Adipocyte (in vitro differentiated cells): Measurements from ENCODE around the gene BAHD1.

Experiments
- DNase-seq: peaks from one replicate; pipeline ENCODE4 v3.0.0-alpha.2; 2015; ENCODE audit warnings: low read depth
- H3K27me3 ChIP-seq: replicated peaks from 2 replicates; pipeline ENCODE4 v1.7.0; 2013; ENCODE audit warnings: mild to moderate bottlenecking, low read length, moderate library complexity; ENCODE audit not compliant: control insufficient read depth, insufficient read depth
- H3K36me3 ChIP-seq: 2 replicates; pipeline ENCODE4 v1.7.0; 2013; ENCODE audit warnings: low read length, mild to moderate bottlenecking, moderate library complexity; ENCODE audit not compliant: control insufficient read depth, insufficient read depth, severe bottlenecking
- H3K4me1 ChIP-seq: 2 replicates; pipeline ENCODE4 v1.7.0; 2013; ENCODE audit warnings: mild to moderate bottlenecking, low read length, moderate library complexity; ENCODE audit not compliant: control insufficient read depth, insufficient read depth
- H3K4me3 ChIP-seq: 2 replicates; pipeline ENCODE4 v1.7.0; 2013; ENCODE audit warnings: mild to moderate bottlenecking, low read length, moderate library complexity
- H3K9ac ChIP-seq: 2 replicates; pipeline ENCODE4 v1.7.0; 2013; ENCODE audit warnings: mild to moderate bottlenecking, low read length, moderate library complexity
- H3K9me3 ChIP-seq: 2 replicates; pipeline ENCODE4 v1.7.0; 2013; ENCODE audit warnings: mild to moderate bottlenecking, low read length, moderate library complexity; ENCODE audit not compliant: control insufficient read depth

The BAHD1 gene

GRCh38 chr15:40493089-40493840 is 52.5 kb downstream of the BAHD1 start:
- Histone ChIP-seq H3K36me3 (no peaks in the 10 kb centered on the region), H3K4me1 (no peaks in the 10 kb centered on the region), H3K9me3 (no peaks in the 10 kb centered on the region), H3K27me3 (no peaks in the 10 kb centered on the region), H3K4me3 (no peak overlapping the region), H3K9ac (no peak overlapping the region)
- DNase-seq, result no peak

- H3K4me1 ChIP-seq, result no peaks in the 10 kb centered on the region
- H3K9me3 ChIP-seq, result no peaks in the 10 kb centered on the region
- DNase-seq, result no peak
- no peak overlapping the region for H3K4me3 ChIP-seq
- H3K27me3 ChIP-seq, result peaks cover 4% of the 10 kb centered on the region
- H3K9ac ChIP-seq, result no peak overlapping the region
- H3K36me3 ChIP-seq, result no peaks in the 10 kb centered on the region
Measured at GRCh38 chr15:40495516-40495915, 54.8 kb downstream of the BAHD1 start.

- DNase-seq, result no peak
- Histone ChIP-seq H3K4me1 (peaks cover 4% of the 10 kb centered on the region), H3K9me3 (no peaks in the 10 kb centered on the region), H3K4me3 (no peak overlapping the region), H3K9ac (no peak overlapping the region), H3K36me3 (no peaks in the 10 kb centered on the region), H3K27me3 (peaks cover 4% of the 10 kb centered on the region)
Measured at GRCh38 chr15:40498418-40498817, 57.7 kb downstream of the BAHD1 start.

GRCh38 chr15:40498891-40499290 is 58.1 kb downstream of the BAHD1 start:
- no peak for DNase-seq
- Histone ChIP-seq H3K9me3 (no peaks in the 10 kb centered on the region), H3K9ac (no peak overlapping the region), H3K27me3 (peaks cover 4% of the 10 kb centered on the region), H3K4me1 (peaks cover 4% of the 10 kb centered on the region), H3K36me3 (no peaks in the 10 kb centered on the region), H3K4me3 (no peak overlapping the region)

GRCh38 chr15:40499931-40500330 is 59.2 kb downstream of the BAHD1 start:
- Histone ChIP-seq H3K27me3 (peaks cover 4% of the 10 kb centered on the region), H3K36me3 (no peaks in the 10 kb centered on the region), H3K4me1 (peaks cover 4% of the 10 kb centered on the region), H3K9ac (no peak overlapping the region), H3K9me3 (no peaks in the 10 kb centered on the region), H3K4me3 (no peak overlapping the region)
- DNase-seq, result no peak

- Histone ChIP-seq H3K36me3 (no peaks in the 10 kb centered on the region), H3K9me3 (no peaks in the 10 kb centered on the region), H3K4me3 (no peak overlapping the region), H3K9ac (no peak overlapping the region), H3K4me1 (peaks cover 4% of the 10 kb centered on the region), H3K27me3 (peaks cover 4% of the 10 kb centered on the region)
- peak; percentile 49 for DNase-seq
Measured at GRCh38 chr15:40500568-40501330, 60.0 kb downstream of the BAHD1 start.

- no peak for DNase-seq
- H3K27me3 ChIP-seq, result peaks cover 4% of the 10 kb centered on the region
- peaks cover 4% of the 10 kb centered on the region for H3K4me1 ChIP-seq
- no peak overlapping the region for H3K9ac ChIP-seq
- no peaks in the 10 kb centered on the region for H3K36me3 ChIP-seq
- H3K9me3 ChIP-seq, result no peaks in the 10 kb centered on the region
- no peak overlapping the region for H3K4me3 ChIP-seq
Measured at GRCh38 chr15:40501487-40501886, 60.7 kb downstream of the BAHD1 start.

- H3K4me1 ChIP-seq, result peaks cover 10% of the 10 kb centered on the region
- H3K9me3 ChIP-seq, result no peaks in the 10 kb centered on the region
- peak overlapping the region; percentile 69 for H3K4me3 ChIP-seq
- no peaks in the 10 kb centered on the region for H3K36me3 ChIP-seq
- H3K27me3 ChIP-seq, result peaks cover 9% of the 10 kb centered on the region
- DNase-seq, result peak; percentile 93
- peak overlapping the region; percentile 43 for H3K9ac ChIP-seq
Measured at GRCh38 chr15:40506964-40507571, 66.3 kb downstream of the BAHD1 start.

GRCh38 chr15:40508216-40508615 is 67.5 kb downstream of the BAHD1 start:
- Histone ChIP-seq H3K4me1 (peaks cover 10% of the 10 kb centered on the region), H3K36me3 (no peaks in the 10 kb centered on the region), H3K9ac (no peak overlapping the region), H3K27me3 (peaks cover 9% of the 10 kb centered on the region), H3K4me3 (no peak overlapping the region), H3K9me3 (no peaks in the 10 kb centered on the region)
- no peak for DNase-seq

GRCh38 chr15:40510201-40510600 is 69.4 kb downstream of the BAHD1 start:
- Histone ChIP-seq H3K9ac (no peak overlapping the region), H3K4me3 (no peak overlapping the region), H3K4me1 (peaks cover 10% of the 10 kb centered on the region), H3K9me3 (no peaks in the 10 kb centered on the region), H3K27me3 (peaks cover 9% of the 10 kb centered on the region), H3K36me3 (no peaks in the 10 kb centered on the region)
- DNase-seq, result no peak

GRCh38 chr15:40511093-40511471 is 70.3 kb downstream of the BAHD1 start:
- Histone ChIP-seq H3K9me3 (no peaks in the 10 kb centered on the region), H3K4me1 (peaks cover 10% of the 10 kb centered on the region), H3K36me3 (no peaks in the 10 kb centered on the region), H3K27me3 (peaks cover 9% of the 10 kb centered on the region), H3K4me3 (peak overlapping the region; percentile 79), H3K9ac (peak overlapping the region; percentile 51)
- no peak for DNase-seq
